ENCODE measurements around the gene LPP. TPM values are rescaled to one million over a fixed set of nuclear protein-coding genes. Genes with fewer than 3 reads are reported as not detected.
"Not testable (repeated sequence)": the region's sequence is repeated elsewhere in the genome, so short reads cannot be mapped to it uniquely, and the experiment has no call there.

LPP gene
- total RNA-seq, 1 experiment from 2014 or later = 22.1 TPM

GRCh38 chr3:188580223-188580622 lies 426.3 kb downstream of the LPP start:
- DNase-seq (ENCODE audit: low spot score) = no peak

GRCh38 chr3:188580659-188581058 lies 426.7 kb downstream of the LPP start:
- DNase-seq (ENCODE audit: low spot score) = no peak

- no peak for DNase-seq (ENCODE audit: low spot score)
Measured at GRCh38 chr3:188581365-188581764, 427.4 kb downstream of the LPP start.

- no peak for DNase-seq (ENCODE audit: low spot score)
Measured at GRCh38 chr3:188581792-188582191, 427.8 kb downstream of the LPP start.

- DNase-seq (ENCODE audit: low spot score) = peak; percentile 14
Measured at GRCh38 chr3:188583341-188584161, 429.6 kb downstream of the LPP start.

- peak; percentile 7 for DNase-seq (ENCODE audit: low spot score)
Measured at GRCh38 chr3:188584162-188584529, 430.2 kb downstream of the LPP start.

- peak; percentile 5 for DNase-seq (ENCODE audit: low spot score)
Measured at GRCh38 chr3:188584958-188585689, 431.2 kb downstream of the LPP start.

- no peak for DNase-seq (ENCODE audit: low spot score)
Measured at GRCh38 chr3:188589071-188589470, 435.1 kb downstream of the LPP start.

- DNase-seq (ENCODE audit: low spot score) = no peak
Measured at GRCh38 chr3:188589771-188590170, 435.8 kb downstream of the LPP start.

- no peak for DNase-seq (ENCODE audit: low spot score)
Measured at GRCh38 chr3:188590557-188590956, 436.6 kb downstream of the LPP start.

- no peak for DNase-seq (ENCODE audit: low spot score)
Measured at GRCh38 chr3:188594139-188594538, 440.2 kb downstream of the LPP start.

GRCh38 chr3:188595890-188596376 lies 442.0 kb downstream of the LPP start:
- no peak for DNase-seq (ENCODE audit: low spot score)

- DNase-seq (ENCODE audit: low spot score) = no peak
Measured at GRCh38 chr3:188598894-188599293, 444.9 kb downstream of the LPP start.

GRCh38 chr3:188602111-188602510 lies 448.2 kb downstream of the LPP start:
- no peak for DNase-seq (ENCODE audit: low spot score)

GRCh38 chr3:188602620-188603019 lies 448.7 kb downstream of the LPP start:
- DNase-seq (ENCODE audit: low spot score) = no peak

- DNase-seq (ENCODE audit: low spot score) = no peak
Measured at GRCh38 chr3:188604651-188605050, 450.7 kb downstream of the LPP start.

- no peak for DNase-seq (ENCODE audit: low spot score)
Measured at GRCh38 chr3:188605231-188605630, 451.3 kb downstream of the LPP start.

- DNase-seq (ENCODE audit: low spot score) = no peak
Measured at GRCh38 chr3:188605905-188606304, 451.9 kb downstream of the LPP start.

- DNase-seq (ENCODE audit: low spot score) = no peak
Measured at GRCh38 chr3:188607805-188608315, 453.9 kb downstream of the LPP start.

- no peak for DNase-seq (ENCODE audit: low spot score)
Measured at GRCh38 chr3:188608401-188608800, 454.4 kb downstream of the LPP start.

- not testable (repeated sequence) for DNase-seq (ENCODE audit: low spot score)
Measured at GRCh38 chr3:188613721-188614120, 459.8 kb downstream of the LPP start.

- DNase-seq (ENCODE audit: low spot score) = no peak
Measured at GRCh38 chr3:188617270-188617669, 463.3 kb downstream of the LPP start.

Data from HT-29 (cell line).